GM23338 (cell line): ENCODE measurements around the gene SNX7. TPM values are rescaled to one million over a fixed set of nuclear protein-coding genes. Genes with fewer than 3 reads are reported as not detected.

ENCODE experiments used
- ATAC-seq: fragments of 200-7000 bp; cut with Tn5 transposase; 3 replicates; pipeline ENCODE4 v1.9.1; 2020
- DNase-seq: peaks from one replicate; pipeline ENCODE4 v3.0.0-alpha.2; 2015; ENCODE audit warnings: low spot score
- H2AFZ ChIP-seq: fragments of 200-600 bp; sonication (generic); 2 replicates; pipeline ENCODE4 v1.8.0; 2016; ENCODE audit warnings: antibody characterized with exemption, mild to moderate bottlenecking, moderate library complexity
- H3F3A ChIP-seq: fragments of 200-600 bp; sonication (generic); replicated peaks from 2 replicates; pipeline ENCODE4 v1.8.0; 2017; ENCODE audit warnings: antibody characterized with exemption, mixed run types, low read depth
- H3K27ac ChIP-seq: fragments of 200-600 bp; sonication (generic); 2 replicates; pipeline ENCODE4 v1.6.1; 2016; ENCODE audit warnings: low read depth
- H3K27me3 ChIP-seq: fragments of 200-600 bp; sonication (generic); 2 replicates; pipeline ENCODE4 v1.8.0; 2016; ENCODE audit warnings: mild to moderate bottlenecking, mixed run types, moderate library complexity; ENCODE audit not compliant: insufficient read depth
- H3K36me3 ChIP-seq: fragments of 200-600 bp; sonication (generic); 2 replicates; pipeline ENCODE4 v1.8.0; 2016; ENCODE audit warnings: mild to moderate bottlenecking; ENCODE audit not compliant: insufficient read depth
- H3K4me1 ChIP-seq: fragments of 200-600 bp; sonication (generic); 2 replicates; pipeline ENCODE4 v1.8.0; 2016; ENCODE audit warnings: mild to moderate bottlenecking, moderate library complexity; ENCODE audit not compliant: insufficient read depth
- H3K4me2 ChIP-seq: fragments of 200-600 bp; sonication (generic); 2 replicates; pipeline ENCODE4 v1.7.1; 2017; ENCODE audit warnings: mixed run types
- H3K4me3 ChIP-seq: fragments of 200-600 bp; sonication (generic); 2 replicates; pipeline ENCODE4 v1.6.1; 2016; ENCODE audit warnings: mixed run types
- H3K79me2 ChIP-seq: fragments of 200-600 bp; sonication (generic); replicated peaks from 2 replicates; pipeline ENCODE4 v1.8.0; 2017; ENCODE audit warnings: mild to moderate bottlenecking; ENCODE audit not compliant: insufficient read depth
- H3K9me2 ChIP-seq: fragments of 200-600 bp; sonication (generic); 2 replicates; pipeline ENCODE4 v1.8.0; 2017; ENCODE audit not compliant: insufficient read depth
- H4K20me1 ChIP-seq: fragments of 200-600 bp; sonication (generic); replicated peaks from 2 replicates; pipeline ENCODE4 v1.8.0; 2017; ENCODE audit warnings: mild to moderate bottlenecking; ENCODE audit not compliant: insufficient read depth
- H3K27ac Mint-ChIP-seq: 2 replicates; pipeline ENCODE4 v1.8.0; 2020; ENCODE audit warnings: inconsistent platforms, mild to moderate bottlenecking, moderate library complexity, mixed read lengths
- H3K27me3 Mint-ChIP-seq: 3 replicates; pipeline ENCODE4 v1.8.0; 2022; ENCODE audit warnings: low read depth, mild to moderate bottlenecking, moderate library complexity, mixed read lengths, inconsistent platforms; ENCODE audit not compliant: insufficient read depth, poor library complexity
- H3K36me3 Mint-ChIP-seq: 3 replicates; pipeline ENCODE4 v1.8.0; 2021; ENCODE audit warnings: low read depth, mild to moderate bottlenecking, inconsistent platforms, moderate library complexity, mixed read lengths
- H3K4me1 Mint-ChIP-seq: 3 replicates; pipeline ENCODE4 v1.8.0; 2020; ENCODE audit warnings: mild to moderate bottlenecking, inconsistent platforms, mixed read lengths
- H3K4me3 Mint-ChIP-seq: 3 replicates; pipeline ENCODE4 v1.8.0; 2021; ENCODE audit warnings: moderate library complexity, mild to moderate bottlenecking, inconsistent platforms, mixed read lengths
- H3K9me3 Mint-ChIP-seq: 3 replicates; pipeline ENCODE4 v1.8.0; 2020; ENCODE audit warnings: moderate library complexity, mild to moderate bottlenecking, inconsistent platforms, mixed read lengths
- CREB1 ChIP-seq: fragments of 250-450 bp; sonication (Bioruptor Pico); IDR thresholded peaks from 2 replicates; pipeline ENCODE4 v1.5.0; 2020; ENCODE audit warnings: low read depth, mild to moderate bottlenecking, moderate library complexity
- ETS1 ChIP-seq: IDR thresholded peaks from 2 replicates; pipeline ENCODE4 v1.6.1; 2016; ENCODE audit warnings: antibody characterized with exemption
- EZH2 ChIP-seq: fragments of 200-600 bp; sonication (generic); IDR thresholded peaks from one replicate; pipeline ENCODE4 v1.8.0; 2017; ENCODE audit warnings: antibody characterized with exemption, mild to moderate bottlenecking, low read depth; ENCODE audit not compliant: unreplicated experiment
- EZH2phosphoT487 ChIP-seq: fragments of 200-600 bp; sonication (generic); IDR thresholded peaks from one replicate; pipeline ENCODE4 v1.8.1; 2018; ENCODE audit warnings: antibody characterized with exemption; ENCODE audit not compliant: unreplicated experiment
- JUNB ChIP-seq: IDR thresholded peaks from one replicate; pipeline ENCODE4 v1.6.1; 2016; ENCODE audit warnings: antibody characterized with exemption; ENCODE audit not compliant: unreplicated experiment
- NANOG ChIP-seq: IDR thresholded peaks from 2 replicates; pipeline ENCODE4 v1.6.1; 2016; ENCODE audit warnings: antibody characterized with exemption, borderline replicate concordance
- POLR2AphosphoS5 ChIP-seq: IDR thresholded peaks from 2 replicates; pipeline ENCODE4 v1.6.1; 2016; ENCODE audit warnings: antibody characterized with exemption, low read depth
- ZNF114 ChIP-seq: fragments of 250-450 bp; sonication (Bioruptor Pico); IDR thresholded peaks from 2 replicates; pipeline ENCODE4 v1.5.0; 2020; ENCODE audit warnings: mild to moderate bottlenecking, moderate library complexity
- ZNF331 ChIP-seq: fragments of 250-450 bp; sonication (Bioruptor Pico); IDR thresholded peaks from 2 replicates; pipeline ENCODE4 v1.5.0; 2020; ENCODE audit warnings: low read depth, mild to moderate bottlenecking, moderate library complexity
- ZNF462 ChIP-seq: fragments of 250-450 bp; sonication (Bioruptor Pico); IDR thresholded peaks from 2 replicates; pipeline ENCODE4 v1.5.0; 2020; ENCODE audit warnings: mild to moderate bottlenecking, moderate library complexity
- polyA plus RNA-seq: library from polyadenylated mRNA; unstranded; fragments of >200 nt; fragmentation: Nextera tagmentation; extraction: Ambion mirVana; gene quantifications from 2 replicates; pipeline ENCODE4 v1.2.1, GENCODE V29; 2016
- total RNA-seq: library from RNA; depleted of rRNA; stranded (reverse); fragments of >200 nt; shearing (Covaris generic); gene quantifications from 2 replicates; pipeline ENCODE4 v1.2.3, GENCODE V29; 2014
- TF ChIP-seq, protein P1 (sequence below), 2 experiments: fragments of 200-600 bp in 1 of 2; sonication (generic) in 1 of 2; conservative IDR thresholded peaks; 2 replicates each; pipeline versions ENCODE4 v1.5.1 to v1.6.1; 2016 to 2017; ENCODE audit warnings: antibody characterized with exemption in 2 of 2, low read depth in 2 of 2, mild to moderate bottlenecking in 2 of 2, moderate library complexity in 1 of 2

The SNX7 gene
- total and polyA plus RNA-seq, 2 experiments from 2014 or later: 20.4 to 23.0 TPM

DNA sequence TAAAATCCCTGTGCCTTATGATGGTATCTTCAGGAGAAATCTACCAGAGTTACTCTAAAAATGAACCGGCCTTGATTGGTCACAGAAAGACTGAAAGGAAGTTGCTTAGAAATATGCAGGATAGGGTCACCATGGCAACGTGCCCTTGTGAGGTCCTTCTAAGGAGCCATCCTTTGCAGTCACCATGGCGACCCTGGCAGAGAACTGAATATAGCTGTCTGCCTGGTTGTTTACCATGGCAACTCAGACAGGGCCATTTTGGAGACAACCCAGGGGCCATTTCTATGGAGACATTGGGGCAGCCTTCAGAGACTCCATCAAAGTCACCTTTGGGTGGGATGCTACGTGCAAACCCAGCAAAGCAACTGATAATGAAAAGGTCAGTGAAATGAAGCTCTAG lies 43.0 kb downstream of the SNX7 start (continued):
- TF ChIP-seq ETS1 (no peak), EZH2phosphoT487 (no peak), JUNB (no peak), ZNF462 (CRISPR knock-in tag) (no peak), ZNF331 (CRISPR knock-in tag) (no peak)

DNA sequence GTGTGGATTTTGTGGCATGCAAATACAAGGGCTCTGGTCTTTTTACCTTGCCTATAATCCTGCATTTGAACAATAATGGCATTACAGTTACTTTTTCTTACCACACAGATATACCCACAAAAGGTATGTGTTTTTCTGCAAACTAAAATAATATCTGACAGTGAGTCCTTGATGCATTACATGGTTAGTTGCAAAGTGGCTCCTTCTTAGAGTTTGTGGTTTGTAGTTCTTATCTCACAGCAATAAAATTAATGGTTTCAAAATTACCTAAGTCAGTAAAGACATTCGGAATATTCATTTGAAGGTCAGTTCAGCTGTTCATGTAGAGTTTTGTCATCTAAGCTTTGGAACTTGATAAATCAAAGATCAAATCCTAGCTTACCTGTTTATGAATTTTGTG lies 43.5 kb downstream of the SNX7 start:
- Mint-ChIP-seq H3K27ac (no peak overlapping the region), H3K36me3 (no peaks in the 10 kb centered on the region), H3K4me1 (no peaks in the 10 kb centered on the region), H3K9me3 (no peaks in the 10 kb centered on the region), H3K4me3 (no peak overlapping the region), H3K27me3 (no peaks in the 10 kb centered on the region)
- H4K20me1 ChIP-seq: no peaks in the 10 kb centered on the region
- no peaks in the 10 kb centered on the region for H3K27me3 ChIP-seq
- no peaks in the 10 kb centered on the region for H3K9me2 ChIP-seq
- H3K4me1 ChIP-seq: no peaks in the 10 kb centered on the region
- no peak overlapping the region for H3K4me2 ChIP-seq
- no peaks in the 10 kb centered on the region for H3K79me2 ChIP-seq
- H3F3A ChIP-seq: no peaks in the 10 kb centered on the region
- no peak overlapping the region for H3K4me3 ChIP-seq
- H3K27ac ChIP-seq: no peak overlapping the region
- no peak for ATAC-seq
- no peaks in the 10 kb centered on the region for H3K36me3 ChIP-seq
- DNase-seq: no peak
- no peak overlapping the region for H2AFZ ChIP-seq
- TF ChIP-seq NANOG (no peak), POLR2AphosphoS5 (no peak), ETS1 (no peak), ZNF114 (CRISPR knock-in tag) (no peak), EZH2phosphoT487 (no peak), EZH2 (no peak), CREB1 (CRISPR knock-in tag) (no peak), ZNF331 (CRISPR knock-in tag) (no peak), JUNB (no peak)
- TF ChIP-seq, protein P1, sequence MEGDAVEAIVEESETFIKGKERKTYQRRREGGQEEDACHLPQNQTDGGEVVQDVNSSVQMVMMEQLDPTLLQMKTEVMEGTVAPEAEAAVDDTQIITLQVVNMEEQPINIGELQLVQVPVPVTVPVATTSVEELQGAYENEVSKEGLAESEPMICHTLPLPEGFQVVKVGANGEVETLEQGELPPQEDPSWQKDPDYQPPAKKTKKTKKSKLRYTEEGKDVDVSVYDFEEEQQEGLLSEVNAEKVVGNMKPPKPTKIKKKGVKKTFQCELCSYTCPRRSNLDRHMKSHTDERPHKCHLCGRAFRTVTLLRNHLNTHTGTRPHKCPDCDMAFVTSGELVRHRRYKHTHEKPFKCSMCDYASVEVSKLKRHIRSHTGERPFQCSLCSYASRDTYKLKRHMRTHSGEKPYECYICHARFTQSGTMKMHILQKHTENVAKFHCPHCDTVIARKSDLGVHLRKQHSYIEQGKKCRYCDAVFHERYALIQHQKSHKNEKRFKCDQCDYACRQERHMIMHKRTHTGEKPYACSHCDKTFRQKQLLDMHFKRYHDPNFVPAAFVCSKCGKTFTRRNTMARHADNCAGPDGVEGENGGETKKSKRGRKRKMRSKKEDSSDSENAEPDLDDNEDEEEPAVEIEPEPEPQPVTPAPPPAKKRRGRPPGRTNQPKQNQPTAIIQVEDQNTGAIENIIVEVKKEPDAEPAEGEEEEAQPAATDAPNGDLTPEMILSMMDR (conservative IDR thresholded peaks at IDR 0.05; ENCODE audit: low read depth in 2 of 2): no peak
